Panc1 (cell line): ENCODE results near the gene TMX1. TPM values are rescaled to one million over a fixed set of nuclear protein-coding genes. Genes with fewer than 3 reads are reported as not detected.

Experiments used
- ATAC-seq: fragments of 200-7000 bp; cut with Tn5 transposase; 2 replicates; pipeline ENCODE4 v1.9.1; 2020; ENCODE audit warnings: mild to moderate bottlenecking, moderate library complexity
- BruUV-seq: library from RNA; stranded (reverse); fragments of 400-500 nt; replicated peaks from 2 replicates; lab custom pipeline; 2021; lab: Mats Ljungman, UMichigan
- CTCF ChIA-PET: fragments of 300-600 bp; sonication (Branson Sonifier 250); formaldehyde crosslinking; loops from one replicate; lab custom pipeline; 2022; ENCODE audit warnings: antibody characterized with exemption; lab: Charles Lee
- POLR2A ChIA-PET: fragments of 300-600 bp; sonication (Branson Sonifier 250); formaldehyde crosslinking; loops from one replicate; lab custom pipeline; 2022; ENCODE audit warnings: antibody characterized with exemption; lab: Charles Lee
- DNase-seq: peaks from one replicate; pipeline ENCODE4 v3.0.0-alpha.2; 2010; ENCODE audit warnings: low read depth, low spot score
- H3K27ac ChIP-seq: 2 replicates; pipeline ENCODE4 v1.5.1; 2011; ENCODE audit warnings: mild to moderate bottlenecking, low read length, inconsistent platforms
- H3K27me3 ChIP-seq: fragments of 200-500 bp; sonication (Bioruptor generic); 2 replicates; pipeline ENCODE4 v1.6.0; 2014; ENCODE audit warnings: low read length, inconsistent platforms; ENCODE audit not compliant: control insufficient read depth, insufficient read depth
- H3K36me3 ChIP-seq: fragments of 200-500 bp; sonication (Bioruptor generic); 2 replicates; pipeline ENCODE4 v1.5.1; 2014; ENCODE audit warnings: inconsistent platforms, mild to moderate bottlenecking, low read length, moderate library complexity; ENCODE audit not compliant: control insufficient read depth, insufficient read depth
- H3K4me1 ChIP-seq: 2 replicates; pipeline ENCODE4 v1.5.1; 2011; ENCODE audit warnings: inconsistent platforms, mild to moderate bottlenecking, low read length, moderate library complexity; ENCODE audit not compliant: control insufficient read depth, insufficient read depth
- H3K4me3 ChIP-seq, 2 experiments: 2 replicates each; pipeline ENCODE4 v1.5.1; 2011 to 2012; ENCODE audit warnings: low read depth in 2 of 2, low read length in 2 of 2, mild to moderate bottlenecking in 2 of 2, inconsistent platforms in 1 of 2, moderate library complexity in 1 of 2
- H3K9me3 ChIP-seq: fragments of 200-500 bp; sonication (Bioruptor generic); 2 replicates; pipeline ENCODE4 v1.5.1; 2014; ENCODE audit warnings: low read depth, mild to moderate bottlenecking, inconsistent platforms, low read length, moderate library complexity; ENCODE audit not compliant: control insufficient read depth, insufficient read depth
- POLR2AphosphoS5 ChIP-seq: IDR thresholded peaks from 2 replicates; pipeline ENCODE4 v1.6.1; 2012; ENCODE audit warnings: mild to moderate bottlenecking, low read depth, low read length, moderate library complexity
- REST ChIP-seq, 2 experiments: IDR thresholded peaks; 2 replicates each; pipeline ENCODE4 v1.6.1; 2011 to 2012; ENCODE audit warnings: low read depth in 2 of 2, control low read depth in 1 of 2, low read length in 1 of 2, mild to moderate bottlenecking in 1 of 2, moderate library complexity in 1 of 2; ENCODE audit not compliant: insufficient read depth in 1 of 2
- SIN3A ChIP-seq: IDR thresholded peaks from 2 replicates; pipeline ENCODE4 v1.6.1; 2012; ENCODE audit warnings: low read depth, mild to moderate bottlenecking, low read length, moderate library complexity, borderline replicate concordance; ENCODE audit not compliant: insufficient read depth
- TCF7L2 ChIP-seq: IDR thresholded peaks from 2 replicates; pipeline ENCODE4 v1.6.1; 2011; ENCODE audit warnings: mild to moderate bottlenecking, low read depth, low read length, inconsistent platforms
- in situ Hi-C: cut with HindIII; loops from 2 replicates; pipeline ENCODE4 v1.10.0; 2016; ENCODE audit warnings: low sequenced_read_pairs, low pct_unique_long_range_greater_than_20kb
- intact Hi-C: fragments of 100-400 bp; cut with micrococcal nuclease; formaldehyde crosslinking; loops from one replicate; pipeline ENCODE4 v1.10.0; 2022; ENCODE audit not compliant: unreplicated experiment
- total RNA-seq: library from RNA; stranded (reverse); gene quantifications from one replicate; pipeline ENCODE4 v1.2.1, GENCODE V29; 2021; ENCODE audit not compliant: unreplicated experiment
- TF ChIP-seq, protein P1 (sequence below): fragments of 450-650 bp; IDR thresholded peaks from 2 replicates; pipeline ENCODE4 v1.5.1; 2017; ENCODE audit warnings: mild to moderate bottlenecking

Gene TMX1
- total RNA-seq, 1 experiment from 2014 or later, result 34.9 TPM

DNA sequence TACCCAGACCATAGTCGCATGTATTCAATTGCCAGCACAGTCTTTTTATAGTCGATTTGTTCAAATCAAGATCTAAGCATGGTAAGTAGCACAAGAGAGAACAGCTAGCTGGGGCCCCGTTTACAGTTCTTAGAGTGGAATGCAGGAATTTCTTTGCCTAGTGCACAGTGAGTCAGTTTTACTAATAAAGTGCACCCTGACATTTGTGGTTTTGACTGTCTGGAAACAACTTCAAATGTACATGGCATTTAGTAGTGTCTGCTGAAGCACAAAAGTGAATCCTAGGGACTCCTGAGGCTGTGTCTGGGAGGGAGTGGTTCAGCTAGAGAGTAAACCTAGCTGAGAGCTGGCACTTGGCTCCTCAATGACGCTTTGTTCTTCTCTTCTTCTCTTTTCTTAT lies 64.9 kb downstream of the TMX1 start:
- in situ Hi-C loops (no loop called here), intact Hi-C loops (no loop called here)
- ATAC-seq (peak; percentile 68), DNase-seq (no peak)
- BruUV-seq, result no TSS peak
- Histone ChIP-seq H3K9me3 (no peaks in the 10 kb centered on the region), H3K4me3 (no peak overlapping the region), H3K36me3 (no peaks in the 10 kb centered on the region), H3K4me1 (no peaks in the 10 kb centered on the region), H3K27me3 (no peaks in the 10 kb centered on the region), H3K27ac (no peak overlapping the region)
- CTCF ChIA-PET, result no interaction called here
- POLR2A ChIA-PET, result no interaction called here
- TF ChIP-seq REST (IDR thresholded peaks at IDR 0.05; ENCODE audit: insufficient read depth in 1 of 2, low read depth in 2 of 2, low read length in 1 of 2) (no peak), POLR2AphosphoS5 (no peak), TCF7L2 (no peak), SIN3A (no peak)
- TF ChIP-seq, protein P1, sequence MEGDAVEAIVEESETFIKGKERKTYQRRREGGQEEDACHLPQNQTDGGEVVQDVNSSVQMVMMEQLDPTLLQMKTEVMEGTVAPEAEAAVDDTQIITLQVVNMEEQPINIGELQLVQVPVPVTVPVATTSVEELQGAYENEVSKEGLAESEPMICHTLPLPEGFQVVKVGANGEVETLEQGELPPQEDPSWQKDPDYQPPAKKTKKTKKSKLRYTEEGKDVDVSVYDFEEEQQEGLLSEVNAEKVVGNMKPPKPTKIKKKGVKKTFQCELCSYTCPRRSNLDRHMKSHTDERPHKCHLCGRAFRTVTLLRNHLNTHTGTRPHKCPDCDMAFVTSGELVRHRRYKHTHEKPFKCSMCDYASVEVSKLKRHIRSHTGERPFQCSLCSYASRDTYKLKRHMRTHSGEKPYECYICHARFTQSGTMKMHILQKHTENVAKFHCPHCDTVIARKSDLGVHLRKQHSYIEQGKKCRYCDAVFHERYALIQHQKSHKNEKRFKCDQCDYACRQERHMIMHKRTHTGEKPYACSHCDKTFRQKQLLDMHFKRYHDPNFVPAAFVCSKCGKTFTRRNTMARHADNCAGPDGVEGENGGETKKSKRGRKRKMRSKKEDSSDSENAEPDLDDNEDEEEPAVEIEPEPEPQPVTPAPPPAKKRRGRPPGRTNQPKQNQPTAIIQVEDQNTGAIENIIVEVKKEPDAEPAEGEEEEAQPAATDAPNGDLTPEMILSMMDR, result no peak

DNA sequence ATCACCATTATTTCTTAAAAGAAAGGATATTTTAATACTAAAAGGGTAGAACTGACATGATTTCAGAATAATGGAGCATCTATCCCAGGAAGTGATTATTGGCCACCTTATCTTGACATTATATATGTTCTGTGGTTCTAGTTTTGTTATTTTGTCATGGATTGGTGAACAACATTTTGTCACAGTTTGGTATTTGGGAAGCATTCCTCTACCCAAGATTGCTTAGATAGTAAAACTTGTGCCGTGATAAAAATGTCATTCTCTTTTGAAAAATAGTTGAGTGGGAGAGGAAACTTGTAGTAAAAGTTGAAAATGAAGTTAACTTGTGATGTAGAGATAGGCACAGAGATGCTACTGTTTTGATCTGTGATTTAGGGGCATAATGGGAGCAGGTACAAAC lies 65.7 kb downstream of the TMX1 start:
- Histone ChIP-seq H3K4me1 (no peaks in the 10 kb centered on the region), H3K27ac (no peak overlapping the region), H3K36me3 (no peaks in the 10 kb centered on the region), H3K9me3 (no peaks in the 10 kb centered on the region), H3K27me3 (no peaks in the 10 kb centered on the region), H3K4me3 (no peak overlapping the region)
- no TSS peak for BruUV-seq
- POLR2A ChIA-PET, result no interaction called here
- no peak for ATAC-seq
- intact Hi-C loops, result no loop called here
- in situ Hi-C loops, result no loop called here
- DNase-seq, result no peak
- TF ChIP-seq REST (IDR thresholded peaks at IDR 0.05; ENCODE audit: insufficient read depth in 1 of 2, low read depth in 2 of 2, low read length in 1 of 2) (no peak), SIN3A (no peak), POLR2AphosphoS5 (no peak), TCF7L2 (no peak)
- TF ChIP-seq, protein P1, result no peak
- CTCF ChIA-PET, result no interaction called here

Other genes starting within 250 kb of the TMX1 start
- gene TRIM9, start 145.1 kb upstream of the TMX1 start, total RNA-seq, result 0.44 TPM